Bronchial epithelial cell (primary cell): ENCODE results near the gene MUC7. TPM values are rescaled to one million over a fixed set of nuclear protein-coding genes. Genes with fewer than 3 reads are reported as not detected.

Source experiments
- DNase-seq: peaks from one replicate; pipeline ENCODE4 v3.0.0-alpha.2; 2010; ENCODE audit warnings: low read depth
- FAIRE-seq: peaks from 2 replicates; lab custom pipeline; 2011; peaks lifted over from hg19 to GRCh38; lab: Jason Lieb, UNC
- H3K27me3 ChIP-seq: 2 replicates; pipeline ENCODE4 v1.5.1; 2011; ENCODE audit warnings: low read length; ENCODE audit not compliant: control insufficient read depth, insufficient read depth
- H3K36me3 ChIP-seq: 2 replicates; pipeline ENCODE4 v1.5.1; 2011; ENCODE audit warnings: low read length; ENCODE audit not compliant: control insufficient read depth, insufficient read depth
- H3K4me3 ChIP-seq: 2 replicates; pipeline ENCODE4 v1.5.1; 2011; ENCODE audit warnings: mild to moderate bottlenecking, low read depth, low read length, control low read depth
- total RNA-seq: library from RNA; depleted of rRNA; stranded (reverse); fragments of >200 nt; gene quantifications from 2 replicates; pipeline ENCODE4 v1.2.1, GENCODE V29; 2014
- TF ChIP-seq, protein P1 (sequence below): IDR thresholded peaks from 2 replicates; pipeline ENCODE4 v1.5.1; 2011; ENCODE audit warnings: mild to moderate bottlenecking, moderate library complexity, low read length, control low read depth, inconsistent platforms; ENCODE audit not compliant: insufficient read depth, severe bottlenecking

Gene MUC7
- total RNA-seq, 1 donor from 2014 or later, result not detected

DNA sequence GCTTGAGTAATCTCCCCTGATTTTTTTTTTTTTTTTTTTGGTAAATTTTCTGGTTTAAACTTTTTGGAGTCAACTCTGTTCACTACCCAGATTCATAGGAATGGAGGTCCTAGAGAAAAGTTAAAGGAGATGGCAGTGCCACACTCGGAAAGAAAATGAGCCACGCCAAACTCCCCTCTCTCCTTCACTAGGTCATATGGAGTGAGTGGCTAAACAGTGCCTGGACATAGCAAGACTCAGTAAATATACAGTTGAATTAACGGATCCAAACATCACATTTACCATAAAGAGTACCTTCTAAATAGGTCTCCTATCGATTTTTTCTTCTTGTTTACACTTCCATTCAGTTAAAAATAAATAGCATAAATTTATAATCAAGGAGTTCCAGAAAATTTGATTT, 32.7 kb downstream of the MUC7 start:
- Histone ChIP-seq H3K27me3 (no peaks in the 10 kb centered on the region), H3K36me3 (no peaks in the 10 kb centered on the region), H3K4me3 (no peak overlapping the region)
- DNase-seq (no peak), FAIRE-seq (no peak)
- TF ChIP-seq, protein P1, sequence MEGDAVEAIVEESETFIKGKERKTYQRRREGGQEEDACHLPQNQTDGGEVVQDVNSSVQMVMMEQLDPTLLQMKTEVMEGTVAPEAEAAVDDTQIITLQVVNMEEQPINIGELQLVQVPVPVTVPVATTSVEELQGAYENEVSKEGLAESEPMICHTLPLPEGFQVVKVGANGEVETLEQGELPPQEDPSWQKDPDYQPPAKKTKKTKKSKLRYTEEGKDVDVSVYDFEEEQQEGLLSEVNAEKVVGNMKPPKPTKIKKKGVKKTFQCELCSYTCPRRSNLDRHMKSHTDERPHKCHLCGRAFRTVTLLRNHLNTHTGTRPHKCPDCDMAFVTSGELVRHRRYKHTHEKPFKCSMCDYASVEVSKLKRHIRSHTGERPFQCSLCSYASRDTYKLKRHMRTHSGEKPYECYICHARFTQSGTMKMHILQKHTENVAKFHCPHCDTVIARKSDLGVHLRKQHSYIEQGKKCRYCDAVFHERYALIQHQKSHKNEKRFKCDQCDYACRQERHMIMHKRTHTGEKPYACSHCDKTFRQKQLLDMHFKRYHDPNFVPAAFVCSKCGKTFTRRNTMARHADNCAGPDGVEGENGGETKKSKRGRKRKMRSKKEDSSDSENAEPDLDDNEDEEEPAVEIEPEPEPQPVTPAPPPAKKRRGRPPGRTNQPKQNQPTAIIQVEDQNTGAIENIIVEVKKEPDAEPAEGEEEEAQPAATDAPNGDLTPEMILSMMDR, result no peak

DNA sequence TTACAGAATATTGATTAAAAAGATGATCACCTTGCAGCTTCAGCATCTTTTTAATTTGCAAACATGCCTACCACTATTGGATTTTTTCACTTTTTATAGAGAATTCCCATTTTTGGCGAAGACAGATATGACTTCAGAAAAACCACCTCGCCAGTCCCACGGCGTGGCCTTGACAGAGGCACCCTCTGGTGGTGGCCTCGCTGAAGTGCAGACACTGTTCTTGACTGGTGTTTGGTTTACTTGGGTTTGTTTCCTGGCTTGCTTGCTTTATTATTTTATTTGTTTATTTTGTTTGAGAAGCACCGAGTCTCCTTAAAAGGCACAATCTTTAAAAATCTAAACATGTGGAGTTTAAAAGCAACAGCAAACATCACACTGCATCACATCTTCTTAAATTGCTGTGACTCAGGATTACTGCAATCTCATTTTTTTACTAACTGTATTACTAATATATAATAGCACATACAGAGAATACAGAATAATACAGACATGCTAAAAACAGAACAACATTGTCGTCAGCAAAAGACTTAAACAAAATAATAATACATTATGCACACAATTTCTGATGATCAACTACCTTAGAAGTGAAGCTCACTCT, 33.3 kb downstream of the MUC7 start:
- no peak for FAIRE-seq
- TF ChIP-seq, protein P1, result peak; percentile 94
- no peaks in the 10 kb centered on the region for H3K36me3 ChIP-seq
- no peaks in the 10 kb centered on the region for H3K27me3 ChIP-seq
- DNase-seq, result peak; percentile 42
- no peak overlapping the region for H3K4me3 ChIP-seq

DNA sequence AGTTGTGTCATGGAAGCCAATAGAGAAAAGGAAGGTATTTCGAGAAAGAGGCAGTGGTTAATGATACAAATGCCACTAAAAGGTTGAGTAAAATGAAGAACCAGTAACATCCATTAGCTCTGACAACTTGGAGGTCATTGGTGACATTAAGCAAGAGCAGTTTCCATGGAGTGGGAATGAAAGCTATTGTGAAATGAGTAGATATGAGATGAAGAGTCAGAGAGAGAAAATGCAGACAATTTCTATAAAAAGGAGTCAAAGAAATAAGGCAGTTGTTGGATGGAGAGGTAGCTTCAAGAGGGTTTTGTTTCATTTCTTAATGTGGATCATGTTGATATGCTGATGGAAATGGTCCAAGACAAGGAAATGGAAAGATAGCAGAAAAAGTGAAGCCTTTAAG, 36.8 kb downstream of the MUC7 start:
- H3K4me3 ChIP-seq, result no peak overlapping the region
- no peaks in the 10 kb centered on the region for H3K27me3 ChIP-seq
- H3K36me3 ChIP-seq, result no peaks in the 10 kb centered on the region
- FAIRE-seq (no peak), DNase-seq (no peak)
- TF ChIP-seq, protein P1, result no peak

DNA sequence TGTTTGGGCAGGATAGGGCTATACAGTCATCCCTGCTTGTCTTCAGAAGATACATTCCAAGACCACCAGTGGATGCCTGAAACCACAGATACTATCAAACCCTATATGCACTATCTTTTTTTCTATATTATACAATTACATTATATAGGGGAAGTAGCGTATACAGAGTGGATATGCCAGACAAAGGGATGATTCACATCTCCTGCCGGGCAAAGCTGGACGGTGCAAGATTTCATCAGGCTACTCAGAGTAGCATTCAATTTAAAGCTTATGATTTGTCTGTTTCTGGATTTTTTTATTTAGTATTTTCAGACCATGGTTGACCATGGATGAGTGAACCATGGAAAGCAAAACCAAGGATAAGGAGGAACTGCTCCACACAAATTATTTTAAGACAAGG, 39.4 kb downstream of the MUC7 start:
- Histone ChIP-seq H3K4me3 (no peak overlapping the region), H3K27me3 (no peaks in the 10 kb centered on the region), H3K36me3 (no peaks in the 10 kb centered on the region)
- TF ChIP-seq, protein P1, result no peak
- peak; percentile 61 for DNase-seq
- FAIRE-seq, result no peak

DNA sequence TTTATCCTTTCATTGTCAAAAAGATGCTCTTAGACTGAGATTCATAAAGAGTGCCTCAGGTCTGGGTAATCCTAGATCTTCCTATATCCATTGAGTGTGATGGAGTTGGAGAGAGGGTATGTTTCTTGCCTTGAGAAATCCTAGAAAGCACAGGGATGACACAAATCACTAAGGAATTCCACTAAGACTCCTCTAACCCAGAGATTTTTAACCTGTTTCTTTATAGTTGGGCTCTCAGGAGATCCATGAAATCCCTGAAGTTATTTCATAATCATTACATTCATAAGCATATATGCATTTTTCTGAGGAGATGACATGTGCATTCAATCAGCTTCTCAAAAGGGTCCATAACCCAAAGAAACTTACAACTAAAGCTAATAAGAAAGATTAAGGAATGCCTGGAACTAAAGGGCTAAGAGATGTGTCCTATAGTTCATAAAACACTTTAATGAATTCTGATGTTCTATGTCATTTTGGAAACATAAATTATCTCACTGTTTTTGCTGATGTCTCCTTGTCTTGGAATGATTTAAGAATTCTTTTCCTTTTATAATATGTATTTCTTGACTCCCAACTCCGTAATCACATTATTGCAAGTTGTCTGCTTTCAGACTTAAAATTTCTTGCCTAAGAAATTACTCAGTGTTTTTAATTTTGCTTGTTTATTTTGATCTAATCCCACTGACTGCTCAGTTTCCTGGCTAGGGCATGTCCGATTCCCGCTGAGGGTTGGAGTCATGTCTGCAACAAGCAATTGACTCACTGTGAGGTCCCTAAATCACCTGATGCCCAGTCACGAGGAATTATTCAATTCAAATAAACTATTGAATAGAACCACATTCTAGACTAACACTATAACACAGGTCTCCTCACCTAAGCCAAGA, 43.6 kb downstream of the MUC7 start:
- no peak overlapping the region for H3K4me3 ChIP-seq
- TF ChIP-seq, protein P1, result no peak
- no peak for FAIRE-seq
- H3K36me3 ChIP-seq, result no peaks in the 10 kb centered on the region
- peak; percentile 98 for DNase-seq
- no peaks in the 10 kb centered on the region for H3K27me3 ChIP-seq
